Mucosa of rectum (tissue), 2 donors: ENCODE data around the gene FBXO2.

Source experiments
- H3K27ac ChIP-seq, 2 donors: one replicate each; pipeline ENCODE4 v1.7.0; 2013; ENCODE audit warnings: inconsistent platforms in 2 of 2, low read depth in 2 of 2, low read length in 2 of 2
- H3K27me3 ChIP-seq, 2 donors: one replicate each; pipeline ENCODE4 v1.7.0; 2013; ENCODE audit warnings: low read length in 2 of 2; ENCODE audit not compliant: control insufficient read depth in 2 of 2, insufficient read depth in 2 of 2
- H3K36me3 ChIP-seq, 2 donors: one replicate each; pipeline ENCODE4 v1.7.0; 2013; ENCODE audit warnings: low read length in 2 of 2; ENCODE audit not compliant: control insufficient read depth in 2 of 2, insufficient read depth in 2 of 2
- H3K4me1 ChIP-seq, 2 donors: one replicate each; pipeline ENCODE4 v1.7.0; 2013; ENCODE audit warnings: low read length in 2 of 2, mild to moderate bottlenecking in 1 of 2; ENCODE audit not compliant: control insufficient read depth in 2 of 2, insufficient read depth in 2 of 2
- H3K4me3 ChIP-seq, 2 donors: one replicate each; pipeline ENCODE4 v1.7.0; 2013; ENCODE audit warnings: low read length in 2 of 2
- H3K9ac ChIP-seq, 2 donors: one replicate each; pipeline ENCODE4 v1.7.0; 2013; ENCODE audit warnings: low read length in 2 of 2, low read depth in 1 of 2, mild to moderate bottlenecking in 1 of 2
- H3K9me3 ChIP-seq, 2 donors: one replicate each; pipeline ENCODE4 v1.7.0; 2013; ENCODE audit warnings: low read length in 2 of 2; ENCODE audit not compliant: control insufficient read depth in 2 of 2
- donor health status: healthy.
- donor health status: Normal muscosa, but diverticular disease.

FBXO2 gene

DNA sequence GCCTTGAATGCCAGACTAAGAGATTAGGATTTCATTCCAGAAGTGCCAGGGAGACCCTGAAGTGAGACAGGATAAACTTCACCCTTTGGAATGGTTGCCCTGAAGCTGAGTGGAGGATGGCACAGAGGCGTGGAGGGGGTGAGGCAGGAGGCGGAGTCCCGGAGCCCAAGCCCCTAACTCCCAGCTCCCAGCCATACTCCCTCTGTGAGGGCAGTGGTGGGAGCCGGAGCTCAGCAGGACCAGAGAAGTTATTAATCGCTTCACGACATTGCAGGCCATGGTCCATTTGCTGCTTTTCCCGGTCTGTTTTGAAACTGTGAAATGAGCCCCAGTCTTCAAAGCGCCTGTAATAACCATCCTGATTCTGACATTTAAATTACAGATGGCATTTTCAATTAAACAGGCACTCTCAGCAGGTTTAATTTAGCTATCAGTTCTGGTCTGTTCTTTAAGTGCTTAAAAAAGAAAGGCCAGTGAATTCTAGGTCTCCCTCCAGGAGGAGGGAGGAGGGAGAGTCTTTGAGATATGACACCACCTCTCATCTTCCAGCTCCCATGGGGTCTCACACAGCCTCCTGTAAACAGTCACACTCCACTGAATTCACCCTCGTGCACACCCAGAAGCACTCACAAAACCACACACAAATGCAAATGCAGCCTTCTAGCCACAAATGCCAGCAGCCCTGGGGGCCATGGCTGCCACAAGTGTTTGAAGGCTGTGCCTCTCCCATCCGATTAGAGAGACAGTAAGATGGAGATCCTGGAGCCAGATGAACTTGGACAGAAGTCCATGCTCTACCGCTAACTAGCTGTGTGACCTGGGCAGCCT is 19.6 kb downstream of the FBXO2 start:
- H3K9me3 ChIP-seq = no peaks in the 10 kb centered on the region
- peaks cover 0 to 2% of the 10 kb centered on the region in 2 donors for H3K27me3 ChIP-seq
- H3K9ac ChIP-seq = no peak overlapping the region
- H3K4me3 ChIP-seq = no peak overlapping the region
- H3K27ac ChIP-seq = no peak overlapping the region
- H3K36me3 ChIP-seq = no peaks in the 10 kb centered on the region
- no peaks in the 10 kb centered on the region for H3K4me1 ChIP-seq

- H3K27me3 ChIP-seq = peaks cover 0 to 2% of the 10 kb centered on the region in 2 donors
- H3K4me3 ChIP-seq = no peak overlapping the region
- no peak overlapping the region for H3K27ac ChIP-seq
- H3K4me1 ChIP-seq = no peaks in the 10 kb centered on the region
- H3K9ac ChIP-seq = no peak overlapping the region
- no peaks in the 10 kb centered on the region for H3K36me3 ChIP-seq
- H3K9me3 ChIP-seq = no peaks in the 10 kb centered on the region
Observed at GRCh38 chr1:11629184-11630016, 24.8 kb downstream of the FBXO2 start.

GRCh38 chr1:11628767-11629166 is 25.5 kb downstream of the FBXO2 start:
- no peak overlapping the region for H3K9ac ChIP-seq
- H3K27ac ChIP-seq = no peak overlapping the region
- H3K36me3 ChIP-seq = no peaks in the 10 kb centered on the region
- H3K27me3 ChIP-seq = peaks cover 0 to 2% of the 10 kb centered on the region in 2 donors
- H3K9me3 ChIP-seq = no peaks in the 10 kb centered on the region
- H3K4me3 ChIP-seq = no peak overlapping the region
- no peaks in the 10 kb centered on the region for H3K4me1 ChIP-seq

GRCh38 chr1:11626551-11626950 is 27.7 kb downstream of the FBXO2 start:
- H3K4me3 ChIP-seq = no peak overlapping the region
- no peak overlapping the region for H3K27ac ChIP-seq
- H3K9me3 ChIP-seq = no peaks in the 10 kb centered on the region
- H3K9ac ChIP-seq = no peak overlapping the region
- peaks cover 2 to 4% of the 10 kb centered on the region in 2 donors for H3K27me3 ChIP-seq
- H3K4me1 ChIP-seq = no peaks in the 10 kb centered on the region
- H3K36me3 ChIP-seq = no peaks in the 10 kb centered on the region

GRCh38 chr1:11623702-11624101 is 30.5 kb downstream of the FBXO2 start:
- H3K9me3 ChIP-seq = no peaks in the 10 kb centered on the region
- H3K4me3 ChIP-seq = no peak overlapping the region
- H3K27me3 ChIP-seq = peaks cover 0 to 9% of the 10 kb centered on the region in 2 donors
- no peak overlapping the region for H3K9ac ChIP-seq
- no peaks in the 10 kb centered on the region for H3K36me3 ChIP-seq
- no peaks in the 10 kb centered on the region for H3K4me1 ChIP-seq
- H3K27ac ChIP-seq = no peak overlapping the region

GRCh38 chr1:11622398-11622797 is 31.8 kb downstream of the FBXO2 start:
- Histone ChIP-seq H3K4me3 (no peak overlapping the region), H3K27ac (no peak overlapping the region), H3K36me3 (no peaks in the 10 kb centered on the region), H3K27me3 (peaks cover 0 to 9% of the 10 kb centered on the region in 2 donors), H3K9me3 (no peaks in the 10 kb centered on the region), H3K4me1 (no peaks in the 10 kb centered on the region), H3K9ac (no peak overlapping the region)

DNA sequence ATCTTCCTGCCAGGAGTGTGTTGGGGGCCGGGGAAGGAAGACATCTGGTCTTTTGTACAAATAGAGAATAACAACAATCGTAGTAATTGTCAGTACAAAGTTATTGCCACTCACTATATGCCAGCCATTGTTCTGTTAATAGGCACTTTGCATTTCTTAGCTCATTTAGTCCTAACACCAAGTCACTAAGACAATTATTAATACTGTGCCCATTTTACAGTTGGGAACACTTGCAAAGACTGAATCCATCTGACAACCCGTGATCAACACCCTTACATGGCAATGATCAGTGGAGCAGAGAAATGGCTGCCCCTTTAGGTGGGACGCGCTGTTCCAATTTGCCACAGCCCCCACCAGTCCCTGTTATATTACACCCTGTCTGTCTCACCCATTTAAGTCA is 33.3 kb downstream of the FBXO2 start:
- no peak overlapping the region for H3K4me3 ChIP-seq
- H3K27me3 ChIP-seq = peaks cover 0 to 9% of the 10 kb centered on the region in 2 donors
- H3K36me3 ChIP-seq = no peaks in the 10 kb centered on the region
- H3K27ac ChIP-seq = no peak overlapping the region
- no peaks in the 10 kb centered on the region for H3K9me3 ChIP-seq
- H3K9ac ChIP-seq = no peak overlapping the region
- H3K4me1 ChIP-seq = no peaks in the 10 kb centered on the region

DNA sequence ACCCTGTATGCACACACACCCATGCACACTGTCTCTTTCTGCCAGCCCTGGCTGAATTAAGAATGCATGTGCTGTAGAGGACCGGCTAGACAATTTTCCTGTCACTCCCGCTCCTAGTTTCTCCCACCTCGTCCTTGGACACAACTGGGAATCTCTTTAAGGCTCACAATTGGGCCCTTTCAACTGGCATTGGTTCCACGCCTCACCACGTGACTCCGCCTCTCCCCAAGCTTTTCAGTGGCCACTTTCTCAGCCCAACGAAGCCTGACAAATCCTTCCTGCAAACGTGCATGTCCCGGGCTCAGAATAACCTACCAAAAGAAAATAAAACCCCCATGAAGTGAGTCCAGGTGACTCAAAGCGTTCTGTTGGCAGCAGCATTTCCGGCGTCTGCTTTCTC is 33.8 kb downstream of the FBXO2 start:
- no peaks in the 10 kb centered on the region for H3K36me3 ChIP-seq
- no peak overlapping the region for H3K27ac ChIP-seq
- no peak overlapping the region for H3K4me3 ChIP-seq
- H3K4me1 ChIP-seq = no peaks in the 10 kb centered on the region
- H3K27me3 ChIP-seq = peaks cover 0 to 9% of the 10 kb centered on the region in 2 donors
- H3K9me3 ChIP-seq = no peaks in the 10 kb centered on the region
- no peak overlapping the region for H3K9ac ChIP-seq

DNA sequence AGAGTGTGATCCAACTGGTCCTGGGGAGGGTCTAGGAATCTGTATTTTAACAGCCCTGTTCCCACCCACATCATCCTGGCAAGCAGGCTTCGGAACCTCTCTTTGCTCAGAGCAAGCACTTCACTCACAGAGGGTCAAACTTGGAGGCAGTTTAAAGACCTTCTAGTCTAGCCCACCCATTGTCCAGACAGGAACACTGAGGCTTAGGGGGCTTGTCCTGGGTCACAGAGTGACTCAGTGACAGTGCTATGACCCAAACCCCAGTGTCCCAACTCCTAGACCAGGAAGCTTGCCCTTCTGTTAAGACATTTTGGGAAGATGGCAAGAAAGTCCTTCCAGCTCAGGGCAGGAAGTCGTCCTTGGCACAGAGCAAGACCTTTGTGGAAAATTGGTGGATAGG is 36.5 kb downstream of the FBXO2 start:
- Histone ChIP-seq H3K36me3 (no peaks in the 10 kb centered on the region), H3K27me3 (peaks cover 4 to 9% of the 10 kb centered on the region in 2 donors), H3K4me3 (no peak overlapping the region), H3K9ac (no peak overlapping the region), H3K27ac (no peak overlapping the region), H3K4me1 (no peaks in the 10 kb centered on the region), H3K9me3 (no peaks in the 10 kb centered on the region)

GRCh38 chr1:11617314-11617713 is 36.9 kb downstream of the FBXO2 start:
- H3K27ac ChIP-seq = no peak overlapping the region
- H3K4me3 ChIP-seq = no peak overlapping the region
- H3K9me3 ChIP-seq = no peaks in the 10 kb centered on the region
- no peaks in the 10 kb centered on the region for H3K4me1 ChIP-seq
- H3K9ac ChIP-seq = no peak overlapping the region
- H3K27me3 ChIP-seq = peaks cover 4 to 9% of the 10 kb centered on the region in 2 donors
- H3K36me3 ChIP-seq = no peaks in the 10 kb centered on the region
